HG03575 (cell line): ENCODE results near the gene ARSJ.
"Not testable (repeated sequence)": the region's sequence is repeated elsewhere in the genome, so short reads cannot be mapped to it uniquely, and the experiment has no call there.

Experiments
- ATAC-seq: cut with Tn5 transposase; IDR thresholded peaks from one replicate; pipeline ENCODE4 v1.9.1; 2021; ENCODE audit not compliant: unreplicated experiment, insufficient number of reproducible peaks, low FRiP score; ENCODE audit errors: extremely low read depth

The ARSJ gene

GRCh38 chr4:113979148-113979904, at the start of gene ARSJ:
Gene ARSJ (minus strand): TSS chr4:113979647. CDS start chr4:113978834, 813 bp downstream.
- no peak for ATAC-seq

GRCh38 chr4:114028071-114028470, 48.6 kb upstream of the ARSJ start:
- no peak for ATAC-seq

- ATAC-seq = no peak
Measured at GRCh38 chr4:114027596-114027995, 48.1 kb upstream of the ARSJ start.

GRCh38 chr4:114026447-114026846, 47.0 kb upstream of the ARSJ start:
- no peak for ATAC-seq

GRCh38 chr4:114025176-114025777, 45.8 kb upstream of the ARSJ start:
- peak; percentile 79 for ATAC-seq

GRCh38 chr4:114021451-114021850, 42.0 kb upstream of the ARSJ start:
- no peak for ATAC-seq

GRCh38 chr4:114019969-114020358, 40.5 kb upstream of the ARSJ start:
- no peak for ATAC-seq

- no peak for ATAC-seq
Measured at GRCh38 chr4:114019276-114019968, 40.0 kb upstream of the ARSJ start.

- no peak for ATAC-seq
Measured at GRCh38 chr4:114017120-114017917, 37.9 kb upstream of the ARSJ start.

- ATAC-seq = no peak
Measured at GRCh38 chr4:114015444-114015899, 36.0 kb upstream of the ARSJ start.

- not testable (repeated sequence) for ATAC-seq
Measured at GRCh38 chr4:114013201-114013600, 33.8 kb upstream of the ARSJ start.

GRCh38 chr4:114012749-114013148, 33.3 kb upstream of the ARSJ start:
- no peak for ATAC-seq

GRCh38 chr4:114005569-114006442, 26.4 kb upstream of the ARSJ start:
- no peak for ATAC-seq

GRCh38 chr4:114004483-114005226, 25.2 kb upstream of the ARSJ start:
- not testable (repeated sequence) for ATAC-seq

- ATAC-seq = no peak
Measured at GRCh38 chr4:113998531-113998930, 19.1 kb upstream of the ARSJ start.

- no peak for ATAC-seq
Measured at GRCh38 chr4:113998079-113998478, 18.6 kb upstream of the ARSJ start.

- ATAC-seq = no peak
Measured at GRCh38 chr4:113997206-113997605, 17.8 kb upstream of the ARSJ start.
